ENCODE data around the gene CACNB2.

Gene CACNB2

GRCh38 chr10:18352175-18352574 is 212.0 kb downstream of the CACNB2 start:
- Histone ChIP-seq H3K4me2 (ENCODE audit: low read length) (peak overlapping the region; percentile 51), H3K4me3 (ENCODE audit: low read length) (no peak overlapping the region), H3K9me3 (ENCODE audit: control insufficient read depth, insufficient read depth, low read length) (no peaks in the 10 kb centered on the region), H4K20me1 (ENCODE audit: control insufficient read depth, insufficient read depth, low read depth, low read length) (no peaks in the 10 kb centered on the region), H3K27me3 (ENCODE audit: control insufficient read depth, low read length) (no peaks in the 10 kb centered on the region), H3K27ac (ENCODE audit: low read depth, low read length) (peak overlapping the region; percentile 51), H3K36me3 (ENCODE audit: control insufficient read depth, low read length) (no peaks in the 10 kb centered on the region), H3K79me2 (ENCODE audit: control insufficient read depth, low read length) (no peaks in the 10 kb centered on the region), H3K4me1 (ENCODE audit: control insufficient read depth, low read length) (peaks cover 24% of the 10 kb centered on the region), H3F3A (ENCODE audit: control insufficient read depth, insufficient read depth) (no peaks in the 10 kb centered on the region), H3K9me2 (replicated peaks; ENCODE audit: control insufficient read depth, low read length) (no peaks in the 10 kb centered on the region)
- TF ChIP-seq EZH2phosphoT487 (IDR thresholded peaks at IDR 0.05; ENCODE audit: borderline replicate concordance, low read length) = no peak
- no peak for TF ChIP-seq CTCF (IDR thresholded peaks at IDR 0.05; ENCODE audit: low read depth, low read length, poor library complexity, severe bottlenecking)

DNA sequence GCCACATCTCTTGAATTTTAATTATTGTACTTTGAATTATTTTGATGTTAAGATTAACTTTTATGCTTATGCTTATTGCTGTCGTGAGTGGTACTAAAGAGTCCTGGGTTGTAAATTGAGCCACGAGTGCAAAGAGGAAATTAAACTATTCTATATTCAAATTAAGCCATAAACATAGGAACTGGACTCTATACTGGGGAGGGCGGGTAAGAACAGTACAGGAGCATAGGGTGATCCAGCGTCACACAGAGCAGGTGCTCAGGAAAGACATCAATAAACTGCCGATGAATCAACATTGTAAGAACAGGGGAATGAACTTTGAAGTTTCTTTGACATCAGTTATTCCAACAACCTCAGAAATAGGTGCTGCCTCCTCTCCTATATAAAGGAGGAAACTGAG is 219.6 kb downstream of the CACNB2 start:
- no peaks in the 10 kb centered on the region for H3K4me1 ChIP-seq (ENCODE audit: control insufficient read depth, low read length)
- no peaks in the 10 kb centered on the region for H3K27me3 ChIP-seq (ENCODE audit: control insufficient read depth, low read length)
- H3K9me3 ChIP-seq (ENCODE audit: control insufficient read depth, insufficient read depth, low read length) = no peaks in the 10 kb centered on the region
- H3K79me2 ChIP-seq (ENCODE audit: control insufficient read depth, low read length) = no peaks in the 10 kb centered on the region
- TF ChIP-seq CTCF (IDR thresholded peaks at IDR 0.05; ENCODE audit: low read depth, low read length, poor library complexity, severe bottlenecking) (no peak), EZH2phosphoT487 (IDR thresholded peaks at IDR 0.05; ENCODE audit: borderline replicate concordance, low read length) (no peak)
- no peak overlapping the region for H3K4me2 ChIP-seq (ENCODE audit: low read length)
- H4K20me1 ChIP-seq (ENCODE audit: control insufficient read depth, insufficient read depth, low read depth, low read length) = no peaks in the 10 kb centered on the region
- H3K27ac ChIP-seq (ENCODE audit: low read depth, low read length) = no peak overlapping the region
- no peak overlapping the region for H3K4me3 ChIP-seq (ENCODE audit: low read length)
- no peaks in the 10 kb centered on the region for H3K36me3 ChIP-seq (ENCODE audit: control insufficient read depth, low read length)
- H3F3A ChIP-seq (ENCODE audit: control insufficient read depth, insufficient read depth) = no peaks in the 10 kb centered on the region
- no peaks in the 10 kb centered on the region for H3K9me2 ChIP-seq (replicated peaks; ENCODE audit: control insufficient read depth, low read length)

DNA sequence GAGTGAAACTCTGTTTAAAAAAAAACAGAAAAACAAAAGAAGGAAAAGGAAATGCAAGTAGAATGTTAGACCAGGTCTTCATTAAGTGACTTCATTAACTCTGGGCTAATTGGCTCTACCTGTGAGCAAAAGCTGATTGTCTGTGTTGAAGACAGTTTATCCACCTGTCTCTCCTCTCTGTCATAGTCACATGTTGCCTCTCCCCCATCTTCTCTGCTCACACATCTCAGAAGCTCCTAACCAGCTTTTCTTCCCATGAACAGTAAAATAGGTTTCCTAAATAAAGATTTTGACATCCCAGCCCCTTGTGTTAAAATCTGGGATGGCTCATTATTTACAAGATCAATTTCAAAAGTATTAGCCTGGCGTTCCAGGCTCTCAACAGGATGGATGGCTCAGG is 222.7 kb downstream of the CACNB2 start:
- no peaks in the 10 kb centered on the region for H3F3A ChIP-seq (ENCODE audit: control insufficient read depth, insufficient read depth)
- H3K27me3 ChIP-seq (ENCODE audit: control insufficient read depth, low read length) = no peaks in the 10 kb centered on the region
- no peaks in the 10 kb centered on the region for H3K4me1 ChIP-seq (ENCODE audit: control insufficient read depth, low read length)
- H3K36me3 ChIP-seq (ENCODE audit: control insufficient read depth, low read length) = no peaks in the 10 kb centered on the region
- no peak overlapping the region for H3K4me2 ChIP-seq (ENCODE audit: low read length)
- no peaks in the 10 kb centered on the region for H4K20me1 ChIP-seq (ENCODE audit: control insufficient read depth, insufficient read depth, low read depth, low read length)
- no peaks in the 10 kb centered on the region for H3K79me2 ChIP-seq (ENCODE audit: control insufficient read depth, low read length)
- H3K9me2 ChIP-seq (replicated peaks; ENCODE audit: control insufficient read depth, low read length) = no peaks in the 10 kb centered on the region
- H3K9me3 ChIP-seq (ENCODE audit: control insufficient read depth, insufficient read depth, low read length) = no peaks in the 10 kb centered on the region
- H3K27ac ChIP-seq (ENCODE audit: low read depth, low read length) = no peak overlapping the region
- no peak for TF ChIP-seq CTCF (IDR thresholded peaks at IDR 0.05; ENCODE audit: low read depth, low read length, poor library complexity, severe bottlenecking)
- TF ChIP-seq EZH2phosphoT487 (IDR thresholded peaks at IDR 0.05; ENCODE audit: borderline replicate concordance, low read length) = no peak
- H3K4me3 ChIP-seq (ENCODE audit: low read length) = no peak overlapping the region

Data from DOHH2 (cell line).